Erythroblast (primary cell): Measurements from ENCODE around the gene RSPRY1.

Source experiments
- GATA1 ChIP-seq: IDR thresholded peaks from 2 replicates; pipeline ENCODE4 v1.6.1; 2011; ENCODE audit warnings: low read depth, mild to moderate bottlenecking, control low read depth, low read length, moderate library complexity
- POLR2A ChIP-seq: IDR thresholded peaks from 2 replicates; pipeline ENCODE4 v1.6.1; 2011; ENCODE audit warnings: mild to moderate bottlenecking, low read length

DNA sequence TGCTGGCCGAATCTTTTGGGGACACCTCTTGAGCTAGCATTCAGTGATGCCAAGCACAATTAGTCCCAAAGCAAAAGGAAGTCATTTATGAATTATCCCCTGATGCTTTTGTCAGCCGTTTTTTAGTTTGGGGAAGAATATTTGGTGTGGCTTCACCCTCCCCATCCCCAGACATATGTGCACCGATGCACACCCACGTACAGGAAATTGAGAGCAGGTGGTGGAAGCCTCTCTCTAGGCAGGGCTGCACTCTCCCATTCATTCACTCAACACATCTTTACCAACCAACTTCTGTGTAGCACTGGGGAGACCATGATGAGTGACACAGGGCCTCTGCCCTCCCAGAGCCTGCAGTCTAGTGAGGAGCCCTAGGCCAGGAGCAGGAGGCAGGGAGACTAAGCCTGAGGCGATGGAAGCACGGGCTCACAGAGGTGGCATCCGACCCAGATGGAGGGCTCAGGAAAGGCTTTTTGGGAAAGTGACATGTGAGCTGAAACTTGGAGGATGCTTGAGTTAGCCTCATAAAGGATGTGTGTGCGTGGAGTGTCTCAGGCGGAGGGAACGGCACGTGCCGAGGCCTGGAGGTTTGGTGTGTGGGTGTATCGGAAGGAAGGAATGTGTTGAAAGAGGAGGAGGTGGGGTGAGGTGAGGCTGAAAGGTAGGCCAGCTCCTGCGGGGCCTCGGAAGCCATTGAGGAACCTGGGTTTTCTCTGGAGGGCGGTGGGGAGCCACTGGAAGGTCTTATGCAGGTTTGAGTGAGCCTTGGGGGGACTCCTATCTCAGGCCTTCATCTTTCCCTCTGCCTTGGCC is 44.1 kb upstream of the RSPRY1 start:
- TF ChIP-seq POLR2A (no peak), GATA1 (no peak)
